Osteocyte (in vitro differentiated cells): ENCODE measurements around the gene ADD2. TPM values are rescaled to one million over a fixed set of nuclear protein-coding genes. Genes with fewer than 3 reads are reported as not detected.

Source experiments
- DNase-seq: peaks from one replicate; pipeline ENCODE4 v3.0.0; 2021; ENCODE audit warnings: mixed read lengths; ENCODE audit not compliant: unreplicated experiment; ENCODE audit errors: extremely low spot score
- H3K27ac Mint-ChIP-seq: one replicate; pipeline ENCODE4 v1.8.0; 2021; ENCODE audit warnings: mild to moderate bottlenecking, mixed read lengths; ENCODE audit not compliant: unreplicated experiment
- H3K27me3 Mint-ChIP-seq: one replicate; pipeline ENCODE4 v1.8.0; 2021; ENCODE audit warnings: mixed read lengths; ENCODE audit not compliant: unreplicated experiment
- H3K36me3 Mint-ChIP-seq: one replicate; pipeline ENCODE4 v1.8.0; 2021; ENCODE audit warnings: mixed read lengths; ENCODE audit not compliant: unreplicated experiment
- H3K4me1 Mint-ChIP-seq: one replicate; pipeline ENCODE4 v1.8.0; 2021; ENCODE audit warnings: mixed read lengths; ENCODE audit not compliant: unreplicated experiment
- H3K4me3 Mint-ChIP-seq: one replicate; pipeline ENCODE4 v1.8.0; 2021; ENCODE audit warnings: mild to moderate bottlenecking, moderate library complexity, mixed read lengths; ENCODE audit not compliant: unreplicated experiment
- H3K9me3 Mint-ChIP-seq: one replicate; pipeline ENCODE4 v1.8.0; 2021; ENCODE audit warnings: mixed read lengths; ENCODE audit not compliant: unreplicated experiment
- CTCF ChIP-seq: fragments of 200-600 bp; sonication (generic); IDR thresholded peaks from 2 replicates; pipeline ENCODE4 v1.5.0; 2021; ENCODE audit warnings: antibody characterized with exemption, mild to moderate bottlenecking, moderate library complexity
- total RNA-seq: library from RNA; stranded (reverse); gene quantifications from 2 replicates; pipeline ENCODE4 v1.2.1, GENCODE V29; 2021

ADD2 gene
- total RNA-seq, 1 donor from 2014 or later: not detected

GRCh38 chr2:70807828-70808118, 39.8 kb upstream of the ADD2 start:
- Mint-ChIP-seq H3K27ac (no peak overlapping the region), H3K4me3 (no peak overlapping the region), H3K36me3 (no peaks in the 10 kb centered on the region), H3K27me3 (peaks cover 13% of the 10 kb centered on the region), H3K9me3 (no peaks in the 10 kb centered on the region), H3K4me1 (no peaks in the 10 kb centered on the region)
- TF ChIP-seq CTCF: no peak
- DNase-seq: no peak

- Mint-ChIP-seq H3K4me1 (no peaks in the 10 kb centered on the region), H3K4me3 (no peak overlapping the region), H3K36me3 (no peaks in the 10 kb centered on the region), H3K27ac (no peak overlapping the region), H3K27me3 (peaks cover 13% of the 10 kb centered on the region), H3K9me3 (no peaks in the 10 kb centered on the region)
- no peak for TF ChIP-seq CTCF
- no peak for DNase-seq
These were observed 39.3 kb upstream of the ADD2 start for GRCh38 chr2:70807102-70807827.

GRCh38 chr2:70806620-70807019, 38.6 kb upstream of the ADD2 start:
- H3K9me3 Mint-ChIP-seq: no peaks in the 10 kb centered on the region
- no peaks in the 10 kb centered on the region for H3K36me3 Mint-ChIP-seq
- H3K4me1 Mint-ChIP-seq: no peaks in the 10 kb centered on the region
- peaks cover 13% of the 10 kb centered on the region for H3K27me3 Mint-ChIP-seq
- no peak for DNase-seq
- H3K4me3 Mint-ChIP-seq: no peak overlapping the region
- TF ChIP-seq CTCF: no peak
- H3K27ac Mint-ChIP-seq: no peak overlapping the region

GRCh38 chr2:70806013-70806412, 38.0 kb upstream of the ADD2 start:
- Mint-ChIP-seq H3K27me3 (peaks cover 13% of the 10 kb centered on the region), H3K4me3 (no peak overlapping the region), H3K9me3 (no peaks in the 10 kb centered on the region), H3K4me1 (no peaks in the 10 kb centered on the region), H3K27ac (no peak overlapping the region), H3K36me3 (no peaks in the 10 kb centered on the region)
- no peak for TF ChIP-seq CTCF
- DNase-seq: no peak

GRCh38 chr2:70801607-70802263, 33.7 kb upstream of the ADD2 start:
- H3K4me3 Mint-ChIP-seq: no peak overlapping the region
- no peaks in the 10 kb centered on the region for H3K36me3 Mint-ChIP-seq
- H3K27me3 Mint-ChIP-seq: peaks cover 18% of the 10 kb centered on the region
- no peak overlapping the region for H3K27ac Mint-ChIP-seq
- H3K9me3 Mint-ChIP-seq: peaks cover 4% of the 10 kb centered on the region
- no peak for TF ChIP-seq CTCF
- no peak for DNase-seq
- no peaks in the 10 kb centered on the region for H3K4me1 Mint-ChIP-seq
